NCI-H748 (cell line): ENCODE results near the gene SMYD2.

Experiments
- DNase-seq: peaks from one replicate; lab custom pipeline; 2025; ENCODE audit not compliant: unreplicated experiment; lab: John Stamatoyannopoulos, UW

SMYD2 gene

GRCh38 chr1:214281021-214281719 is at the start of gene SMYD2:
Gene SMYD2 (plus strand): TSS chr1:214281159. CDS start chr1:214281255, 96 bp downstream.
- DNase-seq, result peak; percentile 78

GRCh38 chr1:214233856-214234634 is 46.9 kb upstream of the SMYD2 start:
- no peak for DNase-seq

- DNase-seq, result peak; percentile 93
Measured at GRCh38 chr1:214234635-214235025, 46.3 kb upstream of the SMYD2 start.

GRCh38 chr1:214236477-214236876 is 44.5 kb upstream of the SMYD2 start:
- DNase-seq, result no peak

GRCh38 chr1:214241060-214241459 is 39.9 kb upstream of the SMYD2 start:
- DNase-seq, result no peak

GRCh38 chr1:214244252-214244651 is 36.7 kb upstream of the SMYD2 start:
- DNase-seq, result no peak

GRCh38 chr1:214244841-214245240 is 36.1 kb upstream of the SMYD2 start:
- no peak for DNase-seq

- DNase-seq, result no peak
Measured at GRCh38 chr1:214247501-214248041, 33.4 kb upstream of the SMYD2 start.

GRCh38 chr1:214248311-214249085 is 32.5 kb upstream of the SMYD2 start:
- no peak for DNase-seq

- DNase-seq, result no peak
Measured at GRCh38 chr1:214249651-214250050, 31.3 kb upstream of the SMYD2 start.

GRCh38 chr1:214251354-214251753 is 29.6 kb upstream of the SMYD2 start:
- DNase-seq, result no peak

- no peak for DNase-seq
Measured at GRCh38 chr1:214255509-214255908, 25.4 kb upstream of the SMYD2 start.

GRCh38 chr1:214259353-214259977 is 21.5 kb upstream of the SMYD2 start:
- no peak for DNase-seq

GRCh38 chr1:214260561-214261205 is 20.3 kb upstream of the SMYD2 start:
- no peak for DNase-seq

- DNase-seq, result peak; percentile 71
Measured at GRCh38 chr1:214261206-214262123, 19.5 kb upstream of the SMYD2 start.

GRCh38 chr1:214264196-214264595 is 16.8 kb upstream of the SMYD2 start:
- DNase-seq, result peak; percentile 5

GRCh38 chr1:214264976-214265375 is 16.0 kb upstream of the SMYD2 start:
- no peak for DNase-seq

GRCh38 chr1:214270097-214270650 is 10.8 kb upstream of the SMYD2 start:
- DNase-seq, result no peak
